NCI-H187 treated with DMSO at 0.1 percent for 48 hours (cell line): Measurements from ENCODE around the gene RAB11FIP4.

Source experiments
- DNase-seq: peaks from one replicate; lab custom pipeline; 2025; lab: John Stamatoyannopoulos, UW

The RAB11FIP4 gene

DNA sequence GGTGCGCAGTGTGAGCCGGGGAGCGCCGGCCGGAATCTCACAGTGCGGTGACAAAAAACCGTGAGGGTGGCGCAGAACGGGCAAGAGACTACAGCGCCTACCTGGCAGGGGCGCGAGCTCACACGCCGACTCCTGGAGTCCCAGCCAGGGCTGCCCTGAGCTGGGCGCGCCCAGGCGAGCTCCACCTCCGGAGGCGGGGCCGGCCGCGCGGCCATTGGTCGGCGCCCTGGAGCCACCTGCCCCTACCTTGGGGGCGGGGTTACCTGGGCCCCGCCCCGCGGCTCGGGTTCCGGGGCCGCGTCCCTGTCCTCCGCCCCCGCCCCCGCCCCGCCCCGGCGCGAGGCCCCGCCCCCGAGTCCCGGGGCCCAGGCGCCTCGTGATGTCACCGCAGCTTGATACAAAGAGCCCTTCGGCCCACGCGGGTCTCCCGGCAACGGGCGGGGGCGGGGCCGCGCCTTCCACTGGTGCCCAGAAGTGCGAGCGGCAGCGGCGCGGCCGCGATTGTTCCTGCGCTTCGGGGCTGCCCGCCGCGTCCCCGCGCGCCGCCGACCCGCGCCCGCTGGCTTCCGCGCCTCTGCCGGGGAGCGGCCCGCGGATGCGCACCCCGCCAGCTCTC is 96.3 kb downstream of the RAB11FIP4 start:
- peak; percentile 66 for DNase-seq

DNA sequence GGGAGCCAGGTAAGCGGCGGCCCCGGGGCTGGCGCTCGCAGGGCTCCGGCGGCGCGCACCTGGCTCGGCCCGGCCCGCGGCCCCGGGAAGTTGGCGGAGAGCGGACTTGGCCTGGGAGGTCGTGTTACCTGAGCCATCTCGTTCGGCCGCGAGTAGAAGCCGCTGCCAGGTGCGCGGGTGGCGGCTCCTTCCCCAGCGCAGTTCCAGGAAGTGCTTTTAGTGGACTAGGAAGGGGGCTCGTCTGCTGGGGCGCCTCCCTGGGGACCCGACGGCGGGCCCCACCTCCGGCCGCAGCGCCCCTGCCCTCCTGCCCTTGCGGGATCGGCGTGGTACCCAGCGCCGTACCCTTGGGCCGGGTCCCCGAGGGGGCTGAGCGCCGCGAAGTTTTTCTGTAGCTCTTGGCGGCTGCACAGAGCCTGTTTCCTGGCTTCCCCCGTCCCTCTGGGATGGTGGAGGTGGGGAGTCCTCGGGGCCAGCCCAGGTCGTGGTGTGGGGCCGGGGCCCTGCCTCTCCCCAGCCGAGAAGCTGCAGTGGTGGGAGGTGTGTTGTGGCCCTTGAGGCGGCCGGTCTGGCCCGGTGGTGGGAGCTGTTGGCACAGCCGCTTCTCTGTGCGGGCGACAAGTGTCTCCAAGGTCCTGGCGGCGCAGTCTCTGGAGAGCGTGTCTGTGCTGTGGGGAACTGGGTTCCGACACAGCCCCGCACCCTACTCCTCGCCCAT is 96.9 kb downstream of the RAB11FIP4 start:
- no peak for DNase-seq

DNA sequence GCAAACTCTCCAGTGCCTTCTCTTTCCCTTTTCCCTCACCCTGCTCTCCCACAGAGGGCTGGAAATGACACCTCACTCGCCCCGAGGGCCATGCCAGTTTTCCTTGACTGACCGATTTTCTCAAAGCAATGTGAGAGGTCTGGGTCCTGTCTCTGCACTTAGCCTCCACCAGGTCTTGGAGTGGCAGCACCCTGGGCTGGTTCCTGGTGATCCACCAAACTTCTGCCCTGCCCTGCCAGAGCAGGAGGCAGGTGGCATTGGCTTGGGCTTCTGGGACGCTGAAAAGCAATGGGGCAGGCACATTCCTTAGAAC is 97.5 kb downstream of the RAB11FIP4 start:
- DNase-seq = no peak

DNA sequence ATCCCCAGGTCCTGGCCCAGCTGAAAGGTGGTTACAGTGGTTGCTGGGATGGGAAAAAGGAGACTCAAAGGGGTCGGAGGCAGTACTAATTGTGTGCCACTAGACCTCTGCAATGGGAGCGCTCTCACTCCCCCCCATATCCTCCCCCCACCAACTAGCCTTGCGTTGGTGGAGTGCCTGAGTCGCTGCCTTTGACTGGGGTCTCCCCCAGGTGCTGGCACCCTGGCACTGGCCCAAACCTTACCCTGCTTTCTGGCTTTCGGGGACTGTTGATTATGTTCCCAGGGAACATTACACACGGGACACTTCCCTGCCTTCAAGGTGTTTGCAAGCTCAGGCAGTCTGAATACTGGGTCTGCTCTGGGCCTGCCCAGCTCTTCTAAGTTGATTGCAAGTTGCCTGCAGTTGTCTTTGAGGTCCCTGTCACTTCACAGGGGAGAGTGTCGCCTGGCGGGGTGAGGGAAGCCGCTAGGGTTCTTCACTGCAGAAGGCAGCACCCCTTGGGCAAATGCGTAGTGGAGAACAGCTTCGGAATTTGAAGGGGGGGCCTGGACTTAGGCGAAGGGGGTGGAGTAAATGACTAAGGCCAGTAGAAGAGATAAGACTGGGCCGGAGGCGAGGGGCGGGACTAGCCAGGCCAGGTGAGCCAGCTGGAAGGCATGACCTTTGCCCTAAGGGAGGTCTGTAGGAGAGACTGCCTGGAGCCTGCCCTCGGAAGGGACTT is 98.0 kb downstream of the RAB11FIP4 start:
- DNase-seq = no peak

DNA sequence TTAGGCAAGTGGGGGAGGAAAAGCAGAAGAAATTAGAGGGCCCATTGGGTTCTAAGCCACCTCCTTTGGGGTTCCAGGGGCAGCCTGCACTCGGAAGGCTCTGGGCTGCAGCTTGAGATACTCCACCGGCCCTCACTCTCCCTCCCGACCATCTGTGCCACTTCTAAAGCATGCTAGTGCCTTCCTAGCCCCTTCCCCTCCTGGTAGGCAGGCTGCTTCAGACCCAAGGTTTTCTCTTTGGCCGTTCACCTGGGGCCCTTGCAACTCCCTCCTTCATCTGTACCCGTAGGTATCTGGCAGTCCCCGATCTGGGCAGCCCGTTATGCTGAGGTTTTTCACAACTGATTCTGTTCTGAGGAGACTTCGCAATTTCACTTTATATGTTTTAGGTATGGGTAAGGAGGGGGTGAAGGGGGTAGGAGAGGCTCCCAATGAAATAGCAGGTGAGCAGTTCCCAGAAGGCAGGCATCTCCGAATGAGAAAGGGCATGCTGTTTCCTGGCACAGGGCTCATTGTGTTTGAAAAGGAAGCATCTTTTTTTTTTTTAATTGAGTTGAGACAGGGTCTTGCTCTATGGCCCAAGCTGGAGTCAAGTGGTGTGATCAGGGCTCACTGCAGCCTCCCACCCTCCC is 98.7 kb downstream of the RAB11FIP4 start:
- no peak for DNase-seq

DNA sequence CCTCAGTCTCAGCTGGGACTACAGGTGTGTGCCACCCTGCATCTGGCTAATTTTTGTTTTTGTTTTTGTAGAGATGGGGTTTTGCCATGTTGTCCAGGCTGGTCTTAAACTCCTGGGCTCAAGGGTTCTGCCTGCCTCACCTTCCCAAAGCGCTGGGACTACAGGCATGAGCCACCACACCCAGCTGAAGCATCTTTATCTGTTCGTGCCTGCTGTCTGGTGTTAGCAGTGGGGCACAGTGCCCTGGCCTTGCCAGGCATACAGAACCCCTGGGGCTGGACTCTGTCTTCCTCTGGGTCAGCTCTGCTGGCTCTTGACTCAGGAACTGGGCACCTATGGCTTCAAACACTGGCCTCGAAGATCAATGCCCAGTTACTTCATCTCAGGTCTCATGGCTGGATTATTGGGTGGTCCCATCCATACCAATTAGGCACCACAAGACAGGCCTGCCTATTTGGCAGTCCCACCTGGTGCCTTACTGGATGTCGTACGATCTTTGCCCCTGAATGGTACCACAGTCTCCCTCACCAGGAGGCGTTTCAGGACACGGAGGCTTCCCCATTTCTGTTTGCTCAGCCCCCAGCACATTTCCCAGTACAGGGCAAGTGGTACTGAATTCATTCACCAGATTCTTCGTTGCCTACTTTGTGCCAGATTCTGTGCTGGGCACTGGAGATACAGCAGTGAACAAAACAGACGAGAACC is 99.3 kb downstream of the RAB11FIP4 start:
- DNase-seq = no peak

DNA sequence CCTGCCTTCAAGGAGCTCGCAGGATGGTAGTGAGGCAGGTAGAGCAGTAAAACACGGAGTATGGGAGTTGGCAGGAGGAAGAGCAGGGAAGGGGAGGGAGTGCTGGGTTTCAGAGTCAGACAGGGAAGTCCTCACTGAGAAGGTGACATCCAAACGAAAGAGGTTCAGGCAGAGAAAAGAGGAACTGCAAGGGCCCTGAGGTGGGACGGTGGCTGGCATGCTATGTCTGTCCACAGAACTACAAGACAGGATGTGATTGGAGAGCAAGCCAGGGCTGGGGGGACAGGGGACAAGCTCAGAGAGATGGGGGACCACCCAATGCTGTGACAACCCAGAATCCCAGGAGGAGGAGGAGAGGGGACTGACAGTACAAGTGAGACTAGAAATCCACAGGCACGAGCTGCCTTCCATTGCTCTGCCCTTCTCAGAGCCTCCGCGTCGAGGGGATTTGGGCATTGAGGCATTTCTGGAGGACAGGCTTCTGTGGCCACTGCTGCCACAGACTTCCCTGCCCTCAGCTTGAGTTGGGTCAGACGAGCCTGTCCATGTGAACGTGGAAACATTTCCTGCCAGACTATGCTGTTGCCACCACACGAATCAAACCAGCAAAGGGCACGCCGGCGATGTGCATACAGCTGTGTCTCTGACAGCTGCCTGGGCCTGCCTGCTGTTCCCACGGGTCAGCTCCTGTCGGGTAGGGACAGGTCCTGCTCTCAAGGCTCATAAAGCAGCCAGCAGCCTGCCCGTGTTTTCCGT is 100.1 kb downstream of the RAB11FIP4 start:
- DNase-seq = no peak

DNA sequence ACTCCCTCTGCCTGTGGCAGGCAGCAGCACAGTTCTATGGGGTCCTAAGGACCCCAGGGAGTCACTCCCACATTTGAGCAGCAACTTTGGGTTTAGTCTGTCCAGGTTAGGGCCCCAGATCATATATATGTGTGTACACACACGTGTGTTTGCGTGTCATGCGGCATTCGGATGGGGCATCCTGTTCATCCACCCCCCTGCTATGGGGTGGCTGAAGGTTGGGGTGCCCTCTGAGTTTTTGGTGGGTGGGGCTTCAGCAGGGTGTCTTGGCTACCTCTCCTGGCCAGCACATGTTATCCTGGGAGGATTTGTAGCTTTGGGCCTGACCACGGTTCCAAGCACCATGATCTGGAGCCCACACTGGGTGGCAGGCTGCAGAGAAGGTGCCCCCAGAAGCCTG is 100.7 kb downstream of the RAB11FIP4 start:
- DNase-seq = no peak

DNA sequence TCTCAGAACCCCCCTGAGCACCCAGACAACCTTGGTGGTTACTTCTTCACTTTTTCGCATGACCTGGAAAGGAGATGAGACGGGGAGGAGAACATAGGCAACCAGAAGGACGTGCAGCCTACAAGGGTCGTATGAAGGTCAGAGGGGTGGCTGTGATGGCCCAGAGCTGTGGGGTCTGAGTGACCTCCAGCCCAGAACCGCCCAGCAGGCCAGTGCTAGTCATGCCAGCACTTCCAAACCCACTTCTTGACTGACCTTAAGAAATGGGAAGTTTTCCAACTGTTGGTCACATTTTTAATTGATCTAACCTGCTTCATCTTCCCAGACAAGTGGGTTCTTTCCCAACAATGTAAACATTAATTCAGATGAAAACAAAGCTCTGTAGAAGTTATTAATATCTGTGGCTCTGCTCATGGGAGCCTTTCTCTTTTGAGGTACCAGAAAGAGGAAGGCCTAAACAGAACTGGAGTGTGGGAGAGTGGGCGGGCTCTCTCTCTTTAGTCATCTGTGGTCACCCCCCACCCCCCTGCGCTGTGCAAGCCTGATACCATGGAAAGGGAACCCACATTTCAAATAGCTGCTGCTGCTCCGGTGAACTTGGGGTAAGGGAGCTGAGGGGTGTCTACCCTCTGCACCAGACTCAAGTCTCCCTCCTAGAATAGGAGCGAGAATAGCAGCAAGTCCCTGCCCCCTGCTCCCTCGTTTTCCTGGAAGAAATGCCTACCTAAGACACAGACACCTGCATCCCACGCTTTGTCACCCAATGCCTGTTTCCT is 101.6 kb downstream of the RAB11FIP4 start:
- DNase-seq = no peak

DNA sequence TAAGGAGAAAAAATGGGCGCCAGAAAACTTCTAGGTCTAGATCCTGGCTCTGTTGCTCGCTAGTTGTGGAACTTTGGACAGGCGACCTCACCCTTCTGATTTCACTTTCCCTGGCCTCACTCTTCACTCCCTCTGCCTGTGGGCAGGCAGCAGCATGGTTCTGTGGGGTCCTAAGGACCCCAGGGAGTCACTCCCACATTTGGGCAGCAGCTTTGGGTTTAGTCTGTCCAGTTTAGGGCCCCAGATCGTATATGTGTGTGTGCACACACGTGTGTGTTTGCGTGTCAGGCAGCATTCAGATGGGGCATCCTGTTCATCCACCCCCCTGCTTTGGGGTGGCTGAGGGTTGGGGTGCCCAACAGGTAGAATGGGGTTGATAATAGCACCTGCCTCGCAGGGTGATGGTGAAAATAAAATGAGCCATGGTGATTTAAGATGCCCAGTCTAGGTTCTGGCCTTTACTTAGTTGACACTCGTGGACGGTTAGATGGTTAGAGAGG is 102.2 kb downstream of the RAB11FIP4 start:
- DNase-seq = no peak

DNA sequence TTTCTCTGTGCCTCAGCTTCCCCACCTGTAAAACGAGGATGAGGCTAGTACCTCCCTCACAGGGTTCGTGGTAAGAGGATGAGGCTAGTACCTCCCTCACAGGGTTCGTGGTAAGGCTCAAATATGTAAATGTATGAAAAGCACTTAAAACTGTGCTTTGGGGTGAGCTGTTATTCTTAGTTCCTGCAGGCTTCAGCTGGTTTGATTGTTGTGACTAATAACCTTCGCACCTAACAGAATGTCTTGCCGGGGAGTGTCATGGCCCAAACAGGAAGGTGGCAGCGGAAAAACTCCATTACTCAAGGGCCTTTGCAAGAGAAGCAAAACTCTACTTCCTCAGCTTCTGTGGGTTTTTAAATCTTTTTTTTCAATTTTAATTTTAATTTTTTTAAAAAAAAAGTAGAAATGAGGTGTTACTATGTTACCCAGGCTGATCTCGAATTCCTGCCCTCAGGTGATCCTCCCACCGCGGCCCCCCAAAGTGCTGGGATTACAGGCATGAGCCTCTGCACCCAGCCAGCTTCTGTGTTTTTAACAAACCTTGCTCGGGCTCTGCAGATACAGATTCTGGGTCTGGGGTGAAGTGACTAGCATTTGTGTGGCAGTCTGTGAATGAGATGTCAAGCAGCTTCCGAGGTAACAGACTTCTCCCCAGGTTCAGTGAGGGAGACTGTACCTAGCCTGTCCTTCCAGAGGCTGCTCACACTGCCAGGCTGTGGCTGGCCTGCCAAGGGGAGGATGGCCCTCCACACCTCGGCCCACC is 103.0 kb downstream of the RAB11FIP4 start:
- DNase-seq = no peak

DNA sequence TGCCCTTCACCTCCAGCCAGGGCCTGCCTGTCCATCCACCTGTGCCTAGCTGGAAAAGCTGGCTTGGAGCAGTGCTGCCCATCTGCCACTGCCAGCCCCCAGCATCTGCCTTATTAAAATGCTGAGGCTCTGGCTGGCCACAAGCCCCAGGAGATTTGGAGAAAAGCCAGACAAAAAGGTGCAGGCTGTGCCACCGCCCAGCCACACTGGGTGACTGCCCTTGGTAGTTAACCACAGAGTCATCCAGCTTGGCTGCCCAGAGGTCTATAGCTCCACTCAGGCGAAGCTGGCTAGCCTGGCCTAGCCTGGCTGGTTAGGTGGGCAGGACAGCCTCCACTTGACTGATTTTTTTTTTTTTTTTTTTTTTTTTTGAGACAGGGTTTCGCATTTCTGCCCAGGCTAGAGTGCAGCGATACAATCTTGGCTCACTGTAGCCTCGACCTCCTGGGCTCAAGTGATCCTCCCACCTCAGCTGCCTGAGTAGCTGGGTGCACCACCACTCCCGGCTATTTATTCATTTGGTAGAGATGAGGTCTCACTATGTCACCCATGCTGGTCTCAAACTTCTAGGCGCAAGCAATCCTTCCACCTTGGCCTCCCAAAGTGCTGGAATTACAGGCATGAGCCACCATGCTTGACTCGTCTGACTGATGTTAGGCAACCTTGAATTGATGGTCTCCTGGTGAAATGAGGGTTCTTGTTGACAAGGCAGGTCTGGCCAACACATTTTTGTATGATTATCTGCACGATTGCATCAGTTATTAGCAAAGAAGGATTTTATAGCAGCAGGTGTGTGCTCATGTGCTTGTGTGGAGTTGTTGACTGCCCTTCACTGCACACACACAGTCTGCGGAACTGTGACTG is 103.8 kb downstream of the RAB11FIP4 start:
- no peak for DNase-seq

DNA sequence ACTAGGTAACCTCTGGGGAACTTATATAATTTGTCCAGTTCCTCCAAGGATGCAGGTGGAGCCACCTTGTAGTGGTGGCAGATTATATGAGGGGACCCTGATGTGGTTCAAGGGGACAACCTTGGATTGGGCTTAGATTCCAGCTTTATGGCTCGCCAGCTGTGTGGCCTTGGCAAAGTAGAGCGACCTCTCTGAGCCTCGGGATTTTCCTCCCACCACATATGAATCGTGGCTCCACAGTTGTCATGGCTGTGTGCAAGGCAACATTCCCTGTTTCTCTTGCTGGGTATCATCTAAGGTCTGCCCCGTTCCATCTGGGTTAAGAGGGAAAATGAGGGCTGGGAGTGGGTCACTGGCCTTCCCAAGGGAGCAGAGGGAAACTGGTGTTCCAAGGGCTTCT is 104.6 kb downstream of the RAB11FIP4 start:
- no peak for DNase-seq

DNA sequence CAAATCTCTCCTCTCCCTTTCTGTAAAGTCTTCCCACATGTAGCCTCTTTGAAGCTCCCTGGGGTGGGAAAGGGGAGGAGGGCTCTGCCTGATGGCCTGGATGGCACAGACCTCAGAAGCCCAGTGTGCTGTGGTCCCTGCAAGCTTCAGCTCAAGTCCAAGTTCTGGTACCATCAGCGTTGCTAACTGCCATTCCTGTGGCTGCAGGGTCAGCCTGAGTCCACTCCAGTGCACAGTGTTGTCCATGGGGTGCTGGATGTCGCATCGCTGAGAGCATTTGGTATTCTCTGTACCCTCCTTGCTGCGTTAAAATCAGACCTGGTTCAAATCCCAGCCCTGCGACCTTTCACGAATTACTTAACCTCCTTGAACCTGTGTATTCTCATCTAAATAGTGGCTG is 105.1 kb downstream of the RAB11FIP4 start:
- DNase-seq = no peak

DNA sequence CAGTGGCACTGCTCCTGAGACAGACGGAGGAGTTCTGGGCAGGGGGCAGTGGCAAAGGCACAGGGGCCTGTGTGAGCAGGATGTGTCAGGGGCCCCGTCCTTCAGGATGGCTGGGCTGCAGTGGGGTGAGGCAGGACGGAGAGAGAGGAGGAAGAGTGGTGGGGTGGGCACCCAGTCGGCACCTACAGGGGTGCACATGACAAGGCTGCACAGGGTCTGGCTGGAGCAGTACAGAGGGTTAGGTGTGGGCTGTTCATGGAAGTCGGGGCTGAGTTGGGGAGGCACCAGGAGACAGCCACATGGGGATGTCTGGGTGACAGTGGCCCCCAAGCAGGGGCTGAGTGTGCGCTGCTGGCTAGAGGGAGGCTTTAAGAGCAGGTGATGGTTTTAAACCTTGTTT is 106.0 kb downstream of the RAB11FIP4 start:
- no peak for DNase-seq

DNA sequence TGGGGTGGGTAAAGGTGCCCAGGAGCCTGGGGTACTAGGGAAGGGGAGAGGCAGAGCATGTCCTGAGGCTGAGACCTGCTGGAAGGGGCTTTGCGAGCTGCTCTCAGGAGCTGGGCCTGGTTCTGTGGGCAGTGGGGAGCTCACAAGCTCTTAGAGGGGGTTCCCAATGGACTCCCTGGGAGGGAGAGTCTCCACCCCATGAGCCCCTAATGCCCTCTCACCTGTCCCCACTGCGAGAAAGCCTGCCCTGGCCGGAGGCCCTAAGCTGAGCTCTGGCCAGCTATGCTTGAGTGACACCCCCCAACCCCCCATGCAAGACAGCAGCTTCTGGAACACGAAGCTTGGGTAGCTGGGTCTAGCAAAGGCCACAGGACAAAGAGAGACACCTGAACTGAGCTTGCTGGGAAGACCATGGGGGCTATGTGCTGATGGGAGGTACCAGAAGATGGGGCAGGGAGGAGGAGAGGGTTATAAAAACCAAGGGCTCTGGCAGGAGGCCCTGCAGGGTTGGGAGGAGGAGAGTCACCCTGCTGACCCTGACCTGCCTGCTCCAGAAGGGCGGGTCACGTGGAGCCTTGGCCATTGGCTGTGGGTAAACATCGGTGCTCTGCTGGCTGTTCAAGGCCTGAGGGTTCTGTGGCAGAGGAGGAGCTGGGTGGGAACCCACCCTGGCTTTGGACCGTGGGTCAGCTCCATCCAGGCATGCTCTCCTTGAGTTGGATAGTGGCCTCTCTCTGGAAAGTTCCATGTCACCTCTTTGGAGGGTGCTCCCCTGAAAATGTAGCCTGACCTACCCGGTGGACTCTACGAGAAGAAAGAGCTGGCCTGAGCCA is 106.7 kb downstream of the RAB11FIP4 start:
- DNase-seq = no peak

DNA sequence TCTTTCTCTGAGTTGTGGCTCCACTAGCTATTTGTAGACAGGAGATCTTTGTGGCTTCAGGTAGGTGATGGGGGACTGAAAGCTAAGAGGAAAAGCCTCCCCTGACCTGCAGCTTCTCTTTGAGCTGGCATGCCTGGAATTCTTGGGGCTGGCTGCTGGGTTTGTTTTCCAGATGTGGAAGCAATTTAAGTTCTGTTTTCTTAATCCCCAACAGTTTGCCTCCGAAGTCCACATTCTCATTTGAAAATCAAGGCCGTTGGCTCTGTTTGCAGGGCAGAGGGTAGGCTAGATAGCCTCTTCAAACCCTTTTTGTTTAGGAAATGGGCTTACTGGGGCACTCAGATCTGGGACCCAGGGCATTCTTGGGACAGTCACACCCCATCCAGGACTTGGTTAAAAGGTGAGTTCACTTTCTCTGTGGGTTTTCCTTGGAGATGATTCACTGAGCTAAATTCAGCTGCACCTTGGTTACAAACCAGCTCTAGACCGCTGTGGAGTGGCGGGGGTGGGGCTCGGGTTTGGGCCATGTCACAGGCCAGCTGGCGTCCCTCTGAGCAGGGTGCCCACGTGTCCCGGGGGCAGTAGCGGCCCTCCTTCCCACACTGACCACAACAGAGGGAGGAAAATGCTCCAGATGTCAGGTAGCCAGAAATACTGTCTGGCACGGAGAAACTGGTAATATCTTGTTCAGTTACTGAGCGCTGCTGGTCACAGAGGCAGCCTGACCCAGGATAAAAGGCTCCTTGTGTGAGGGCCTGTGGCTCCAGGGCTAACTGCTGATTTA is 108.5 kb downstream of the RAB11FIP4 start:
- no peak for DNase-seq
